Measurements from ENCODE around the gene ADAMTS2. TPM values are rescaled to one million over a fixed set of nuclear protein-coding genes. Genes with fewer than 3 reads are reported as not detected.

The ADAMTS2 gene
- total and polyA plus RNA-seq, 3 donors from 2014 or later, result 10.9 to 19.8 (median 13.6) TPM

- no peak for TF ChIP-seq CTCF (IDR thresholded peaks at IDR 0.05)
- Histone ChIP-seq H3K9me3 (no peaks in the 10 kb centered on the region), H3K4me3 (no peak overlapping the region), H3K36me3 (ENCODE audit: low read depth, missing control alignments) (no peaks in the 10 kb centered on the region), H3K27me3 (no peaks in the 10 kb centered on the region), H3K4me1 (peaks cover 6% of the 10 kb centered on the region), H3K27ac (no peak overlapping the region)
- intact Hi-C loops (cut with DNase I; ENCODE audit: low total_unique reads), result no loop called here
- 92 to 96% methylated on average over 6 to 8 of the region's 8 CpGs for WGBS, 2 donors
- DNase-seq, result no peak
Measured at GRCh38 chr5:179198825-179199224, 146.4 kb downstream of the ADAMTS2 start.

- no peak for DNase-seq
- intact Hi-C loops (cut with DNase I; ENCODE audit: low total_unique reads), result no loop called here
- no peaks in the 10 kb centered on the region for H3K9me3 ChIP-seq
- WGBS, 2 donors, result 64 to 66% methylated on average over 10 of the region's 10 CpGs
- H3K4me1 ChIP-seq, result peaks cover 6% of the 10 kb centered on the region
- H3K27me3 ChIP-seq, result no peaks in the 10 kb centered on the region
- H3K27ac ChIP-seq, result no peak overlapping the region
- H3K4me3 ChIP-seq, result no peak overlapping the region
- TF ChIP-seq POLR2A (IDR thresholded peaks at IDR 0.05) (no peak), CTCF (IDR thresholded peaks at IDR 0.05) (no peak)
- H3K36me3 ChIP-seq (ENCODE audit: low read depth, missing control alignments), result no peaks in the 10 kb centered on the region
Measured at GRCh38 chr5:179196405-179197079, 148.7 kb downstream of the ADAMTS2 start.

DNA sequence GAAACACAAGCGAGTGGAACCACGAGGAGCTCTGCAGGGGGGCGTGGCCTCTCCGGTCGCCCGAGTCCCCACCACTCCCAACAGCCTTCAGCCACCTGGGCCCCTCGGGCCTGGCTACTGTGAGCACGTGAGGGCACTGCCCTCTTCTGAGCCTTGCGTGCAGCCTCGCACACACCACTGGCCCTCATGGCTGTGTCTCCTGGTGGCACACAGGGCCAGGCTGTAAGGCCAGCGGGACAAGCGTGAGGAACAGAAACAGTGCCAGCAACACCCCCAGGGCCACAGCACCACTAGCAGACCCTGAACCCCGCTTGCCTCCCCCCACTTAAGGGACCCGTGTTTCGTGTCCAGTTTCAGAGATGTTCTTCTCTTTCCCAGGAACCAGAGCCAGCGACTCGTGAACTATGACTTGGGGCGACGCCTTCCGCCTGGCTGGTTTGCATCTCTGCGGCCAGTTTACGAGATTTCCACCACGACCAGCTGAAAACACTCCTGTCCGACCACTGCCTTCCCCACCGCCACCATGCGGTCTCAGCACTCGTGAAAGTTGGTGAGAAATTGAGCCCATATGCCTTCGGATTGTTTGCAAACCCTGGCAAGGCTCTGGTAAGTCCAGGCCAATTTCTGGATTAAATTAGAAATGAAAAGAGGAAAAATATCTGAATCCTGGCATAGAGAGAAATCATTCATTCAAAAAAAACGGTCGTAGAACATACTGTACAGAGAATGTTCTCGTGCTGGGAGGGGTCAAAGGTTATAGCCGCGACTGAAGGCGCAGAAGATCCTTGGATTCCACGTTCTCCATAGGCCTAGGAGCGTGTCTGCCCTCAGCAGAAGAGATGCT is 149.5 kb downstream of the ADAMTS2 start:
- 67 to 73% methylated on average over 33 to 36 of the region's 36 CpGs for WGBS, 2 donors
- Histone ChIP-seq H3K9me3 (no peaks in the 10 kb centered on the region), H3K4me1 (peaks cover 6% of the 10 kb centered on the region), H3K27ac (no peak overlapping the region), H3K36me3 (ENCODE audit: low read depth, missing control alignments) (no peaks in the 10 kb centered on the region), H3K27me3 (no peaks in the 10 kb centered on the region), H3K4me3 (no peak overlapping the region)
- intact Hi-C loops (cut with DNase I; ENCODE audit: low total_unique reads), result no loop called here
- peak; percentile 52 for DNase-seq
- no peak for TF ChIP-seq CTCF (IDR thresholded peaks at IDR 0.05)
- TF ChIP-seq POLR2A (IDR thresholded peaks at IDR 0.05), result no peak

DNA sequence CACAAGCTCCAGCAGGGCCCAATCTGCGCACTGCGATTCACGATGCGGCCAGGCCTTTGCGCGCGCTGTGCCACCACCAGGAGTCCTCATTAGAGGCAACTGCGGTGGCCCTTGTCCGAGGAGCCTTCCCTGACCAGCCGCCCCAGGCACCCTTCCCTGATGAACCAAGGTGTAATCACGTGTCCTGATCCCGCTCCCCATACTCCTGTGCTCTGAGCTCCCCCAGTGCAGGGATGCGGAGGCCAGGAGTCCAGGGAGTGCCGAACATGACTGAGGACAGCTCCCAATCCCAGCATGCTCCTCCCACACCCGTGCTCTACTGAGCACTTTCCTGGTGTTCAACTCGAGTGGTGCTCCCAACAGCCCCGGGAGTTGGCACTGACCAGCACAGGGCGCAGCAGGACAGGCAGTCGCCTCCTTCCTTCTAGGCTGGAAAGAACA is 150.3 kb downstream of the ADAMTS2 start:
- Histone ChIP-seq H3K4me3 (no peak overlapping the region), H3K27me3 (no peaks in the 10 kb centered on the region), H3K36me3 (ENCODE audit: low read depth, missing control alignments) (no peaks in the 10 kb centered on the region), H3K27ac (no peak overlapping the region), H3K9me3 (no peaks in the 10 kb centered on the region), H3K4me1 (peaks cover 6% of the 10 kb centered on the region)
- 89 to 91% methylated on average over 18 to 19 of the region's 19 CpGs for WGBS, 2 donors
- DNase-seq, result no peak
- TF ChIP-seq POLR2A (IDR thresholded peaks at IDR 0.05), result no peak
- TF ChIP-seq CTCF (IDR thresholded peaks at IDR 0.05), result no peak
- intact Hi-C loops (cut with DNase I; ENCODE audit: low total_unique reads), result no loop called here
